HepG2 (cell line): Measurements from ENCODE around the gene EFNA2. TPM values are rescaled to one million over a fixed set of nuclear protein-coding genes. Genes with fewer than 3 reads are reported as not detected.

Experiments
- AHR ChIP-seq: IDR thresholded peaks from 2 replicates; pipeline ENCODE4 v1.6.1; 2018; ENCODE audit warnings: missing genetic modification reagents, missing compliant biosample characterization
- BRCA1 ChIP-seq: sonication (generic); formaldehyde crosslinking; IDR thresholded peaks from 2 replicates; pipeline ENCODE4 v1.4.0; 2020; ENCODE audit warnings: missing genetic modification reagents
- CBFB ChIP-seq: sonication (generic); formaldehyde crosslinking; IDR thresholded peaks from 2 replicates; pipeline ENCODE4 v1.4.0; 2020; ENCODE audit warnings: missing genetic modification reagents
- EED ChIP-seq: sonication (generic); formaldehyde crosslinking; IDR thresholded peaks from 2 replicates; pipeline ENCODE4 v1.5.0; 2020; ENCODE audit warnings: mild to moderate bottlenecking, missing genetic modification reagents
- GABPA ChIP-seq, 2 experiments: IDR thresholded peaks; 2 replicates each; pipeline ENCODE4 v1.6.1; 2011 to 2016; ENCODE audit warnings: low read depth in 2 of 2, low read length in 1 of 2, missing biosample characterization in 1 of 2, missing genetic modification characterization in 1 of 2
- GTF3A ChIP-seq: sonication (generic); formaldehyde crosslinking; conservative IDR thresholded peaks from 2 replicates; pipeline ENCODE4 v1.4.0; 2020; ENCODE audit warnings: mild to moderate bottlenecking, missing genetic modification reagents
- HNF4G ChIP-seq, 2 experiments: sonication (generic) in 1 of 2; formaldehyde crosslinking in 1 of 2; IDR thresholded peaks; 2 replicates each; pipeline versions ENCODE4 v1.4.0 to v1.6.1; 2011 to 2020; ENCODE audit warnings: borderline replicate concordance in 2 of 2, low read depth in 2 of 2, mild to moderate bottlenecking in 2 of 2, low read length in 1 of 2, missing genetic modification reagents in 1 of 2, moderate library complexity in 1 of 2
- HOXA3 ChIP-seq: sonication (generic); formaldehyde crosslinking; IDR thresholded peaks from 2 replicates; pipeline ENCODE4 v1.5.0; 2020; ENCODE audit warnings: missing genetic modification reagents
- IKZF4 ChIP-seq: sonication (generic); formaldehyde crosslinking; IDR thresholded peaks from 2 replicates; pipeline ENCODE4 v1.5.1; 2020; ENCODE audit warnings: borderline replicate concordance, mild to moderate bottlenecking, low read depth, missing genetic modification reagents; ENCODE audit errors: not compliant biosample characterization
- JDP2 ChIP-seq: sonication (generic); formaldehyde crosslinking; IDR thresholded peaks from 2 replicates; pipeline ENCODE4 v1.8.1; 2022; ENCODE audit warnings: missing genetic modification reagents, borderline replicate concordance
- KDM1A ChIP-seq: IDR thresholded peaks from 2 replicates; pipeline ENCODE4 v1.6.1; 2016; ENCODE audit warnings: missing compliant biosample characterization
- NR2F2 ChIP-seq: IDR thresholded peaks from 2 replicates; pipeline ENCODE4 v1.6.1; 2012; ENCODE audit warnings: low read depth, inconsistent platforms, borderline replicate concordance
- RAD51 ChIP-seq: fragments of 450-650 bp; IDR thresholded peaks from 2 replicates; pipeline ENCODE4 v1.6.1; 2016; ENCODE audit warnings: borderline replicate concordance
- REPIN1 ChIP-seq: sonication (generic); formaldehyde crosslinking; IDR thresholded peaks from 2 replicates; pipeline ENCODE4 v1.8.0; 2022; ENCODE audit warnings: missing genetic modification reagents, low read depth, mild to moderate bottlenecking, borderline replicate concordance
- REXO4 ChIP-seq: sonication (generic); formaldehyde crosslinking; IDR thresholded peaks from 2 replicates; pipeline ENCODE4 v1.8.0; 2022; ENCODE audit warnings: missing genetic modification reagents, mild to moderate bottlenecking, borderline replicate concordance
- RFX5 ChIP-seq: IDR thresholded peaks from 2 replicates; pipeline ENCODE4 v1.6.1; 2011; ENCODE audit warnings: low read depth, low read length, improper control_type of control experiment
- RORA ChIP-seq: sonication (generic); formaldehyde crosslinking; IDR thresholded peaks from 2 replicates; pipeline ENCODE4 v1.5.0; 2020; ENCODE audit warnings: mild to moderate bottlenecking, missing genetic modification reagents, moderate library complexity
- STAT5B ChIP-seq: sonication (generic); formaldehyde crosslinking; IDR thresholded peaks from 2 replicates; pipeline ENCODE4 v1.4.0; 2020; ENCODE audit warnings: missing genetic modification reagents
- XRCC5 ChIP-seq: fragments of 200-400 bp; formaldehyde crosslinking; optimal IDR thresholded peaks from 2 replicates; pipeline ENCODE3; 2017; ENCODE audit warnings: mild to moderate bottlenecking, low read length
- ZBTB20 ChIP-seq: sonication (generic); formaldehyde crosslinking; IDR thresholded peaks from 2 replicates; pipeline ENCODE4 v1.8.1; 2023; ENCODE audit warnings: missing genetic modification reagents, low read depth, mild to moderate bottlenecking, borderline replicate concordance
- ZNF354B ChIP-seq: sonication (generic); formaldehyde crosslinking; IDR thresholded peaks from 2 replicates; pipeline ENCODE4 v1.8.0; 2022; ENCODE audit warnings: mild to moderate bottlenecking, missing genetic modification reagents
- ZNF451 ChIP-seq: sonication (generic); formaldehyde crosslinking; IDR thresholded peaks from 2 replicates; pipeline ENCODE4 v1.5.0; 2020; ENCODE audit warnings: mild to moderate bottlenecking, missing genetic modification reagents
- ZNF468 ChIP-seq: sonication (generic); formaldehyde crosslinking; IDR thresholded peaks from 2 replicates; pipeline ENCODE4 v1.8.0; 2022; ENCODE audit warnings: mild to moderate bottlenecking, moderate library complexity, missing genetic modification reagents
- polyA plus RNA-seq, 8 experiments: library from polyadenylated mRNA; depleted of rRNA in 3 of 8; stranded (reverse) in 7 of 8; unstranded in 1 of 8; fragments of >200 nt; fragmentation: Illumina TruSeq in 4 of 8; extraction: Trizol in 4 of 8; gene quantifications; 2 replicates each; pipeline versions ENCODE4 v1.2.1 to v1.2.3, GENCODE V29; 2011 to 2016; ENCODE audit warnings: low read depth in 4 of 8, missing spikeins in 1 of 8, mixed read lengths in 1 of 8; ENCODE audit not compliant: insufficient read depth in 1 of 8
- total RNA-seq, 5 experiments: library from RNA; depleted of rRNA; stranded (reverse); fragments of >200 nt; fragmentation: Illumina TruSeq; extraction: Trizol; gene quantifications; 2 replicates each; pipeline ENCODE4 v1.2.3, GENCODE V29; 2016; ENCODE audit warnings: low read depth in 1 of 5
- TF ChIP-seq, protein P1 (sequence below): sonication (generic); formaldehyde crosslinking; IDR thresholded peaks from 2 replicates; pipeline ENCODE4 v1.4.0; 2020; ENCODE audit warnings: missing genetic modification reagents
- TF ChIP-seq, protein P2 (sequence below): sonication (generic); formaldehyde crosslinking; IDR thresholded peaks from 2 replicates; pipeline ENCODE4 v1.4.0; 2020; ENCODE audit warnings: mild to moderate bottlenecking, missing genetic modification reagents
- TF ChIP-seq, protein P3 (sequence below): sonication (generic); formaldehyde crosslinking; conservative IDR thresholded peaks from 2 replicates; pipeline ENCODE4 v1.4.0; 2020; ENCODE audit warnings: missing genetic modification reagents

EFNA2 gene
- total and polyA plus RNA-seq, 2 of the 13 experiments (the other 11 are each of a cell fraction or from before 2014, with no cell fraction given): 6.0 to 9.9 TPM

DNA sequence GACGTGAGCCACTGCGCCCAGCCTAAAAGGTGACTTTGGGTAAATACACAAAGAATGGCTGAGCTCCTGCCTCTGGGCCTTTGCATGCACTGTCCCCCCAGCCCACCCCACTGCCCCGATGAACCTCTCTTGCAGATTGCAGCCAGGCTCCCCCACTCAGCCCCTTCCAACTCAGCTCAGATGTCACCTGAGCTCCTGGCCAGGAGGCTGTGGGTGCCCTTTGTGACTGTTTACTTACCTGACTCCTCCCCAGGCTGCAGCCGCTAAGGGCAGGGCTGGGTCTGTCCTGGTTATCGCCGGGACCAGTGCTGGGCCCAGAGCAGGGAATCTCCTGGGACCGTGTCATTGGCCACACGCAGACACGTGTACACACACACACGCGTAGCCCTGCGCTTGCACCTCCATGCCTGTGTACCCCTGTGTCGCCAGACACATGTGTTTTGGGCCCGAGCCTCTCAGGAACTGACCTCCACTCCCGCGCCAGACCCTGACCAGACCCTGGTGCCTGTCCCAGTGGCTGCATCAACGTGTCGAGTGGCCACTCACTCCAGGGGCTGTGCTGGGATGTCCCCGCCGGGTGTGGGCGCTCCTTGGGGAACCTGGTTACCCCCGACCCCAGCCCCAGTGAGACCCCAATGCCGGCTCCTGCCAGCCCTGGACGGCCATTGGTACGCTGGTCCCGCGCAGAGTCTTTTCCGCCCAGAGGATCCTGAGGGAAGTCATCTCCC is 18.7 kb downstream of the EFNA2 start (continued):
- TF ChIP-seq RFX5 (no peak), AHR (CRISPR knock-in tag) (0 out of 2 replicates have a peak, but pooled peaks have one; percentile 27), ZNF451 (no peak), STAT5B (CRISPR knock-in tag) (no peak), GTF3A (CRISPR knock-in tag) (no peak), RAD51 (no peak), REPIN1 (CRISPR knock-in tag) (no peak; the same call in 1 of the 2 replicates), EED (no peak), XRCC5 (peak; percentile 3), ZNF354B (CRISPR knock-in tag) (no peak), HOXA3 (peak; percentile 65; the same call in 1 of the 2 replicates), GABPA (IDR thresholded peaks at IDR 0.05; ENCODE audit: low read depth, low read length) (no peak), GABPA (CRISPR knock-in tag; IDR thresholded peaks at IDR 0.05; ENCODE audit: low read depth) (no peak), JDP2 (CRISPR knock-in tag) (no peak), ZBTB20 (CRISPR knock-in tag) (no peak), KDM1A (CRISPR knock-in tag) (0 out of 2 replicates have a peak, but pooled peaks have one; percentile 41), BRCA1 (CRISPR knock-in tag) (no peak), NR2F2 (no peak), RORA (CRISPR knock-in tag) (no peak), ZNF468 (CRISPR knock-in tag) (no peak), HNF4G (IDR thresholded peaks at IDR 0.05; ENCODE audit: borderline replicate concordance, low read depth, low read length) (peak; percentile 59; the same call in 1 of the 2 replicates), HNF4G (CRISPR knock-in tag; IDR thresholded peaks at IDR 0.05; ENCODE audit: borderline replicate concordance, low read depth) (no peak), IKZF4 (no peak), REXO4 (no peak), CBFB (CRISPR knock-in tag) (no peak)
- TF ChIP-seq, protein P1, sequence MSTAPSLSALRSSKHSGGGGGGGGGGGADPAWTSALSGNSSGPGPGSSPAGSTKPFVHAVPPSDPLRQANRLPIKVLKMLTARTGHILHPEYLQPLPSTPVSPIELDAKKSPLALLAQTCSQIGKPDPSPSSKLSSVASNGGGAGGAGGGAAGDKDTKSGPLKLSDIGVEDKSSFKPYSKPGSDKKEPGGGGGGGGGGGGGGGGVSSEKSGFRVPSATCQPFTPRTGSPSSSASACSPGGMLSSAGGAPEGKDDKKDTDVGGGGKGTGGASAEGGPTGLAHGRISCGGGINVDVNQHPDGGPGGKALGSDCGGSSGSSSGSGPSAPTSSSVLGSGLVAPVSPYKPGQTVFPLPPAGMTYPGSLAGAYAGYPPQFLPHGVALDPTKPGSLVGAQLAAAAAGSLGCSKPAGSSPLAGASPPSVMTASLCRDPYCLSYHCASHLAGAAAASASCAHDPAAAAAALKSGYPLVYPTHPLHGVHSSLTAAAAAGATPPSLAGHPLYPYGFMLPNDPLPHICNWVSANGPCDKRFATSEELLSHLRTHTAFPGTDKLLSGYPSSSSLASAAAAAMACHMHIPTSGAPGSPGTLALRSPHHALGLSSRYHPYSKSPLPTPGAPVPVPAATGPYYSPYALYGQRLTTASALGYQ (CRISPR knock-in tag): no peak
- TF ChIP-seq, protein P2, sequence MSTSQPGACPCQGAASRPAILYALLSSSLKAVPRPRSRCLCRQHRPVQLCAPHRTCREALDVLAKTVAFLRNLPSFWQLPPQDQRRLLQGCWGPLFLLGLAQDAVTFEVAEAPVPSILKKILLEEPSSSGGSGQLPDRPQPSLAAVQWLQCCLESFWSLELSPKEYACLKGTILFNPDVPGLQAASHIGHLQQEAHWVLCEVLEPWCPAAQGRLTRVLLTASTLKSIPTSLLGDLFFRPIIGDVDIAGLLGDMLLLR: no peak
- TF ChIP-seq, protein P3, sequence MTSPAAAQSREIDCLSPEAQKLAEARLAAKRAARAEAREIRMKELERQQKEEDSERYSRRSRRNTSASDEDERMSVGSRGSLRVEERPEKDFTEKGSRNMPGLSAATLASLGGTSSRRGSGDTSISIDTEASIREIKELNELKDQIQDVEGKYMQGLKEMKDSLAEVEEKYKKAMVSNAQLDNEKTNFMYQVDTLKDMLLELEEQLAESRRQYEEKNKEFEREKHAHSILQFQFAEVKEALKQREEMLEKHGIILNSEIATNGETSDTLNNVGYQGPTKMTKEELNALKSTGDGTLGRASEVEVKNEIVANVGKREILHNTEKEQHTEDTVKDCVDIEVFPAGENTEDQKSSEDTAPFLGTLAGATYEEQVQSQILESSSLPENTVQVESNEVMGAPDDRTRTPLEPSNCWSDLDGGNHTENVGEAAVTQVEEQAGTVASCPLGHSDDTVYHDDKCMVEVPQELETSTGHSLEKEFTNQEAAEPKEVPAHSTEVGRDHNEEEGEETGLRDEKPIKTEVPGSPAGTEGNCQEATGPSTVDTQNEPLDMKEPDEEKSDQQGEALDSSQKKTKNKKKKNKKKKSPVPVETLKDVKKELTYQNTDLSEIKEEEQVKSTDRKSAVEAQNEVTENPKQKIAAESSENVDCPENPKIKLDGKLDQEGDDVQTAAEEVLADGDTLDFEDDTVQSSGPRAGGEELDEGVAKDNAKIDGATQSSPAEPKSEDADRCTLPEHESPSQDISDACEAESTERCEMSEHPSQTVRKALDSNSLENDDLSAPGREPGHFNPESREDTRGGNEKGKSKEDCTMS (CRISPR knock-in tag): no peak
